AG04450 (cell line): ENCODE measurements around the gene OPA3. TPM values are rescaled to one million over a fixed set of nuclear protein-coding genes. Genes with fewer than 3 reads are reported as not detected.

Source experiments
- CTCF ChIA-PET: fragments of 300-600, 350-600 bp; formaldehyde crosslinking; extraction: SDS; loops from one replicate; lab custom pipeline; 2022; ENCODE audit warnings: antibody characterized with exemption, inconsistent platforms; lab: Charles Lee
- POLR2A ChIA-PET: fragments of 350-600 bp; formaldehyde crosslinking; extraction: SDS; loops from one replicate; lab custom pipeline; 2021; ENCODE audit warnings: antibody characterized with exemption, inconsistent platforms; lab: Yijun Ruan, JAX
- DNase-seq: peaks from one replicate; pipeline ENCODE4 v3.0.0-alpha.2; 2011; ENCODE audit warnings: low read depth, low spot score
- H3K27ac ChIP-seq: one replicate; pipeline ENCODE4 v1.5.1; 2012; ENCODE audit warnings: low read depth, low read length, control low read depth
- H3K27me3 ChIP-seq: one replicate; pipeline ENCODE4 v1.6.0; 2012; ENCODE audit warnings: low read length; ENCODE audit not compliant: control insufficient read depth, insufficient read depth
- H3K4me3 ChIP-seq: 2 replicates; pipeline ENCODE4 v1.5.1; 2011; ENCODE audit warnings: mild to moderate bottlenecking, low read depth, low read length, control low read depth
- H3K9me3 ChIP-seq: 2 replicates; pipeline ENCODE4 v1.5.1; 2012; ENCODE audit warnings: low read length; ENCODE audit not compliant: control insufficient read depth, insufficient read depth
- polyA plus RNA-seq: library from polyadenylated mRNA; depleted of rRNA; stranded (reverse); fragments of >200 nt; gene quantifications from 2 replicates; pipeline ENCODE4 v1.2.3, GENCODE V29; 2011
- TF ChIP-seq, protein P1 (sequence below): IDR thresholded peaks from 2 replicates; pipeline ENCODE4 v1.5.1; 2011; ENCODE audit warnings: low read depth, low read length, control low read depth, inconsistent platforms

The OPA3 gene
- polyA plus RNA-seq, 1 experiment: 12.2 TPM

DNA sequence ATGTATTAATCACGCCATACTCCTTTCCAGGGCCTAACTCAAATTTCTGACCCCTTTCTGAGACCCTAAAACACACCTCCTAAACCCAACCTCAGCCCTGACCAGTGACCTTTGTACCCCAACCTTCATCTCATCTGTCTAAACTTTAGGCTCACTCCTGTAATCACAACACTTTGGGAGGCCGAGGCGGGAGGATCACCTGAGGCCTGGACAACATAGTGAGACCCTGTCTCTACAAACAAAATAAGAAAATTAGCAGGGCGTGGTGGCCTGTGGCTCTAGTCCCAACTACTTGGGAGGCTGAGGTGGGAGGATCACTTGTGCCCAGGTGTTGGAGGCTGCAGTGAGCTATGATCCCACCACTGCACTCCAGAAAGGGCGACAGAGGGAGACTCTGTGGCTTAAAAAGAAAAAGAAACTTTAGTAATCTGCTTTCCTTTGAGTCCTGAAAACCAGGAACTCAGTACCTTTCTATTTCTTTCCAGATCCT lies 92.4 kb downstream of the OPA3 start:
- POLR2A ChIA-PET: no interaction called here
- Histone ChIP-seq H3K27me3 (no peaks in the 10 kb centered on the region), H3K27ac (no peak overlapping the region), H3K4me3 (no peak overlapping the region; the same call in 1 of the 2 replicates), H3K9me3 (no peaks in the 10 kb centered on the region)
- TF ChIP-seq, protein P1, sequence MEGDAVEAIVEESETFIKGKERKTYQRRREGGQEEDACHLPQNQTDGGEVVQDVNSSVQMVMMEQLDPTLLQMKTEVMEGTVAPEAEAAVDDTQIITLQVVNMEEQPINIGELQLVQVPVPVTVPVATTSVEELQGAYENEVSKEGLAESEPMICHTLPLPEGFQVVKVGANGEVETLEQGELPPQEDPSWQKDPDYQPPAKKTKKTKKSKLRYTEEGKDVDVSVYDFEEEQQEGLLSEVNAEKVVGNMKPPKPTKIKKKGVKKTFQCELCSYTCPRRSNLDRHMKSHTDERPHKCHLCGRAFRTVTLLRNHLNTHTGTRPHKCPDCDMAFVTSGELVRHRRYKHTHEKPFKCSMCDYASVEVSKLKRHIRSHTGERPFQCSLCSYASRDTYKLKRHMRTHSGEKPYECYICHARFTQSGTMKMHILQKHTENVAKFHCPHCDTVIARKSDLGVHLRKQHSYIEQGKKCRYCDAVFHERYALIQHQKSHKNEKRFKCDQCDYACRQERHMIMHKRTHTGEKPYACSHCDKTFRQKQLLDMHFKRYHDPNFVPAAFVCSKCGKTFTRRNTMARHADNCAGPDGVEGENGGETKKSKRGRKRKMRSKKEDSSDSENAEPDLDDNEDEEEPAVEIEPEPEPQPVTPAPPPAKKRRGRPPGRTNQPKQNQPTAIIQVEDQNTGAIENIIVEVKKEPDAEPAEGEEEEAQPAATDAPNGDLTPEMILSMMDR: no peak
- CTCF ChIA-PET: interaction anchor here (1.5 kb wide), 1 partner anchor 14 kb away, joined by 5 read pairs; no protein-coding TSS in a partner anchor
- no peak for DNase-seq

DNA sequence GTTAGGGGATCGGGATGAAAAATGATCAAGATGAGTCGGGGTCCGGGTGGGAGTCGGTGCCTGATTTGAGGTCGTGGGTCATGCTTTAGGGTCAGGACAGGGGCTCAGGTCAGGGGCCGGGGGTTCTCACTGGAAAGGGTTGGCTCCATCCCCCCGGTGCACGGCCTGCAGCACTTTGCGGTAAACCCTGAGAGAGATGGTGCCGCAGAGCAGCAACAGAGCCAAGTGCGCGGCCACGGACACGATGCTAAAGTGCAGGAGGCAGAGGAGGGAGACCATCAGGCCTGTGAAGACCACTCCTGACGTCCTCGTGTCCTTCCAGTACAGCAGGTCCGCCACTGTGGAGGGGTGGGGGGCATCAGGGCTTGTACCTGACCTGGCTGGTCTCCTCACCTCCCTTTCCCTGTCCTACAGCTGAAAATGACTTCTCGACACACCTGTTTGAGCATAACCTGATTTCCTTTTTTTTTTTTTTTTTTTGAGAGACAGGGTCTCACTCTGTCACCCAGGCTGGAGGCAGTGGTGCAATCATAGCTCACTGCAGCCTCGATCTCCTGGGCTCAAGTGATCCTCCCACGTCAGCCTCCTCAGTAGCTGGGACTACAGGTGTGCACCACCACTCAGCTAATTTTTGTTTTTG lies 95.3 kb downstream of the OPA3 start:
- POLR2A ChIA-PET: no interaction called here
- TF ChIP-seq, protein P1: no peak
- H3K9me3 ChIP-seq: no peaks in the 10 kb centered on the region
- CTCF ChIA-PET: interaction anchor here (0.6 to 2.5 kb wide), 3 partner anchors 11 to 204 kb away, joined by 3 to 11 read pairs (median 6); no protein-coding TSS in a partner anchor
- no peaks in the 10 kb centered on the region for H3K27me3 ChIP-seq
- H3K27ac ChIP-seq: no peak overlapping the region
- DNase-seq: no peak
- no peak overlapping the region for H3K4me3 ChIP-seq

DNA sequence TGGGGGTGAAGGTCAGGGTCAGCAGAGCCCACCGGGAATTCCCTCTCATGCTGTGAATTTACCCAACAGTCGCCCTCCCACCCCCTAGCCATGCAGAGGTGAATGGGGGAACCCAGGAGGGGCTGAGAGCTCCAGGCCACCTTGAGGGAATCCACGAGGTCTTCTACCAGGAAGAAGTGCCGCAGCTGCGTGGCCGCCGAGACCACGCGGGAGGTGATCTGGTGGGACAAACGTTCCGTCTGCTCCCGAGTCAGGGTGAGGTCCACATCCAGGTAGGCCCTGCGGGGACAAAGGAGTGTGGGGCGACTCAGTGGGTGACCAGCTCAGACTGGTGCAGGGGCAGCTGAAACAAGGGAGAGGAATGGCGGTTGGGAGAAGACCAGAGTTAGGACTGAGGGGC lies 95.9 kb downstream of the OPA3 start:
- TF ChIP-seq, protein P1: no peak
- Histone ChIP-seq H3K9me3 (no peaks in the 10 kb centered on the region), H3K27me3 (no peaks in the 10 kb centered on the region), H3K4me3 (no peak overlapping the region), H3K27ac (no peak overlapping the region)
- DNase-seq: no peak
- ChIA-PET CTCF (interaction anchor here (2.5 kb wide), 1 partner anchor 10 kb away, joined by 11 read pairs; no protein-coding TSS in a partner anchor), POLR2A (no interaction called here)

DNA sequence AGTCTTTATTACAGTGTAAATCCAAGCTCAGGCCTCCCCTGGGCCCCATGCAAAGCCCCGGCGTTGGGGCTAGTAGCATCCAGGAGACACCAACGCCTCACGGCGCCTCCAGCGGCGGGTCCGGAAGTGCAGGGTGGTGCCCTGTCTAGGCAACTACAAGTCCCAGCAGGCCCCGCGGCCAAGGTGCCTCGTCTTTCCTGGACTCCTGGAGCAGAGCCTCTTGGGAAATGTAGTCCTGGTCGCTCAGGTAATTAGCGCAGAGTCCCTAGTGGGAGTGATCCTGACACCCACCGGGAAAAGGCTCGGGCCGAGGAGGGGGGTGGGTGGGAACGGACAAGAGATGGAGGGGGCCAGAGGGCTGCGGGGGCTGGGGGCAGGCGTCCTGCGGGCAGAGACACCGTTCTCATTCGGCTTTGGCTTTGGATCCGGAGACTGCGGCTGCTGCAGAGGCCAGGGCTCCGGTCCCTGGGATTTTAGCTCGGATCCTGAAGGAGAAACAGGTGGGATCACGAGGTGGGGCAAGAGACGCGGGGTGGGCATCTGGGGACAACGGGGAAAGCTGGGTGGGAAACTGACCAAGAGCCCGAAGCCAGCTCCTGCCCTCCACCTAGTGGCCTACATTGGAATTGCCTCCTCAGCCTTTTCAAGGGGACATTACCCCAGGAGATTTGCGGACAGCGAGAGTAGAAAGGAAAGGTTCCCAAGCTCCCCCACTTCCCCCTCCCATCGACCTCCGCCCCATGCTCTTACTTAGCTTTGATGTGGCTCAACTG lies 99.1 kb downstream of the OPA3 start:
- no peaks in the 10 kb centered on the region for H3K27me3 ChIP-seq
- H3K9me3 ChIP-seq: no peaks in the 10 kb centered on the region
- DNase-seq: peak; percentile 89
- no peak overlapping the region for H3K27ac ChIP-seq
- ChIA-PET POLR2A (interaction anchor here (0.7 to 1.7 kb wide), 3 partner anchors 9 to 46 kb away, joined by 3 to 10 read pairs (median 7); partner anchors contain the start of gene RTN2), CTCF (interaction anchor here (0.5 to 3.7 kb wide), 43 partner anchors 8 to 1654 kb away, joined by 3 to 54 read pairs (median 4); partner anchors contain the start of genes FOSB, PPM1N, QPCTL and RTN2)
- peak overlapping the region; percentile 81 for H3K4me3 ChIP-seq
- TF ChIP-seq, protein P1: peak; percentile 92
